ENCODE results near the gene ZDHHC21.
"Not testable (repeated sequence)": the region's sequence is repeated elsewhere in the genome, so short reads cannot be mapped to it uniquely, and the experiment has no call there.

Gene ZDHHC21

GRCh38 chr9:14693251-14693861, at the start of gene ZDHHC21:
TSS of gene ZDHHC21 (minus strand) at chr9:14693432. CDS start at chr9:14674340, 19,092 bp downstream.
- peak; percentile 39 to 58 for DNase-seq

DNA sequence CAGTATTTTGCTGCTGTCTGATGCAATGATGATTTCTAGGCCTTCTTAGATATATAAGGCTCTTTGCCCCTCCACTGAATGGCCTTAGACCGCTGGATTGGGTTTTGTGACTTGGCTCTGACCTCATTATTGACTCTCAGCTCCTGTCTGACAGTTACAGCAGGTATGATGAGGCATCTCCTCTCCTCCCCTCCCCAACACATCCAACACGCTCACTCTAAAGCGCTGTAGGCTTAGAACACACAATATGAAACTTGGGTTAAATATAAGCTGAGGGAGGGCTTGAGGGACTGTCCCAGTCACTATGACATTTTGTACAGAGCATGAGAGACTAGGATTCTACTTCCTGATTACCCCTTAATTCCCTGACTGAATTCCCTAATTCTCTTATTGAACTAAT, 48.1 kb upstream of the ZDHHC21 start:
- no peak for DNase-seq

DNA sequence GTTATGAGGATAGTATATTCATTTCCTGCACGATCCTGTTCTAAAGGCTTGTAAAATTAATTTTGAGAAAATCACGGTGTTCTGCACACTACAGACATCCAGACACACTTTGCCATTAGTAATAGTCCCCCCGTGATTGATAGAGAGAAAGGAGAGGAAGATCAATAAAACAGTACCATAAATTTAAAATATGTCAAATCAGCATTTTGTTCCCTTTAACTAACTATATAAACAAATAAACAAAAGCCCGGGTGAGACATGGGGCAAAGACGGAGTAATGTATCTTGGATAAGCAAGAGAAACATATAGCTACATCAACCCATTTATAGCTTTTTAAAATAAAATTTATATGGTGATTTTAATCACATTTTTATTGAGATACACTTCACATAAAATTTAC, 39.9 kb upstream of the ZDHHC21 start:
- no peak for DNase-seq

DNA sequence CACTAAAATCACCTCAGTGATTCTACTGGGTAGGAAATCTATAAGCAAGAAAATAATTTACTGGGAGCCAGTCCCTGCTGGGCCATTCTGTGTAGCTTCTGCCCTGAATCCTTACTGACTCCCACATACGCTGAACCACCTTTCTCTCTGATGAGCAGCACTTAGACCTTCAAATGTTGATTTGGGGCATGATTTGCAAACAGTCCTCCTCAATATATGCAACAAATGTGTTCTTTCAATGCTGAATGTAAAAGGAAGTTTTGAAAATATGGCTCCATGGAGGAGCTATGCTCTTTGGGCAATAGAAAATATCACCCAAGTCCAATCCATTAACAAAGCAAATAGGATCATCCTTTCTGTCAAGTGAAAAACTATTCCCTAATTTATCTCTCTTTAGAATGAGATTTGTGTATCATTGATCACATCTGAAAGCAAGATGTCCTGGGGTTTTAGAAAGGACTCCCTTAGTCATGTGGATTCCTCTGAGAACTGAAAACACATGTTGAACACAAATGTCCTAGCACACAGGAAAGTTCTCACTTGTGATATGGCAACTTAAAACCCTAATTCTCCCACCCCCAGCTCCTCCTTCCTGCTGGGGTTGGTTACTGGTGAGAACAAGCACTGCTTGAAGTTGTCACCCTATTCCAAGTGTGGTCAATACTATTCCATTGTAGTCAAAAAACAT, 38.2 kb upstream of the ZDHHC21 start:
- no peak for DNase-seq

GRCh38 chr9:14730461-14730898, 37.2 kb upstream of the ZDHHC21 start:
- no peak for DNase-seq

- no peak for DNase-seq
Measured at GRCh38 chr9:14723301-14723700, 30.1 kb upstream of the ZDHHC21 start.

- DNase-seq = no peak
Measured at GRCh38 chr9:14722391-14723035, 29.3 kb upstream of the ZDHHC21 start, which contains the start of gene CER1. TSS of gene CER1 (minus strand) at chr9:14722733. CDS start at chr9:14722672, 61 bp downstream.

GRCh38 chr9:14719231-14719923, 26.1 kb upstream of the ZDHHC21 start:
- no peak for DNase-seq

DNA sequence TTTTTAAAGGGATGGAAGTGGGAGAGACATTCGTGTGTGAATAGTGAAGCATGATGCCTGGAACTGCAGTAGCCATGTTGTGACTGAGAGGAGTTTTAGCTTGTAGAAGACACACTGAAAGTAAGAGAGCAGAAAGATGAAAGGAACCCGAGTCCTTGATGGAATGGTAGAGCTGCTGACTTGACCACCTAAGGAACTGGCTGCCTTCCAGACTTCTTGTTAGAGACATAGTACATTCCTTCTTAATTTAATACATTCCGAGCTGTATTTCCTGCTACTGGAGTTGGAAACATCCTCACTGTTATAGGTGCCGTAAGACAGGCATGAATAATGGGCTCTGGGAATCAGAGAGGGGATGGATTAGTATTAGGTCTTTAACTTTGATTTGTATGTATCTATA, 21.9 kb upstream of the ZDHHC21 start:
- DNase-seq = no peak

DNA sequence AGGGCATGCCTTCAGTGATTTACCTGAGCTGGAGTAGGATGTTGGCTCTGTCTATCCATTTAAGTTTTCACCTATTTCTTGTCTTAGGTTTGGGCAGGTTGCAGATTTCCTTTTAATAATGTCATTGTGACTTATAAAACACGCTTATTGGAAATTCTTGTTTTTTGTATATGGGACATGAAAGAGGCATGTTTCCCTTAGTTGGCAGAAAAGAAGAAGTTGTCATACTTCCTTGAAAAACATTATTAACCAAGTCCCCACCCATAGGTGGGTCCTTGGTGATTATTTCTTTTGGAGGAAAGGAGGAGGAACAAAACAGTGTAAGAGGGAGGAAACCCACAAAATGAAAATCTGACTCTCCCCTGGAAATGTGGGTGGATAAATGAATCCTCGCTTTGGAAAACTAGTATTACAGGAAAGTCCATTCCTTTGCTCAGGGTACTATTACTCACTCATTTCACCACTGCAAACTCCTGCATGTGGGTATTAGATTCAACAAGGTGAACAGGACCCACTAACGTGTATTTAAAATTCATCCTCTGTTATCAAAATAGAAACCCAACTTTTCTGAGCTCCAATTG, 20.0 kb upstream of the ZDHHC21 start:
- DNase-seq = no peak

DNA sequence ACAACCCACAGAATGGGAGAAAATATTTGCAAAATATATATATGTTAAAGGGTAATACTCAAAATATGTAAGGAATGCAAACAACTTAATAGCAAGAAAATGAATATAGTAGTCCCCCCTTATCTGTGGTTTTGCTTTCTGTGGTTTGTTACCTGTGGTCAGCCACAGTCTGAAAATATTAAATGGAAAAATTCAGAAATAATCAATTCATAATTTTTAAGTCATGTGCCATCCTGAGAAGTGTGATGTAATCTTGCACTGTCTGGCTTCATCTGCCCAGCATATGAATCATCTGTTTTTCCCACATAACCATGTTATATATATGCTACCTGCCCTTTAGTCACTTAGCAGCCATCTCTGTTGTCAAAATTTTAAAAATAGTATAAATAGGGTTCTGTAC, 17.6 kb upstream of the ZDHHC21 start:
- no peak for DNase-seq

- no peak for DNase-seq
Measured at GRCh38 chr9:14706530-14707140, 13.4 kb upstream of the ZDHHC21 start.

- DNase-seq = no peak
Measured at GRCh38 chr9:14705079-14705478, 11.8 kb upstream of the ZDHHC21 start.

- DNase-seq = no peak
Measured at GRCh38 chr9:14704281-14704680, 11.0 kb upstream of the ZDHHC21 start.

DNA sequence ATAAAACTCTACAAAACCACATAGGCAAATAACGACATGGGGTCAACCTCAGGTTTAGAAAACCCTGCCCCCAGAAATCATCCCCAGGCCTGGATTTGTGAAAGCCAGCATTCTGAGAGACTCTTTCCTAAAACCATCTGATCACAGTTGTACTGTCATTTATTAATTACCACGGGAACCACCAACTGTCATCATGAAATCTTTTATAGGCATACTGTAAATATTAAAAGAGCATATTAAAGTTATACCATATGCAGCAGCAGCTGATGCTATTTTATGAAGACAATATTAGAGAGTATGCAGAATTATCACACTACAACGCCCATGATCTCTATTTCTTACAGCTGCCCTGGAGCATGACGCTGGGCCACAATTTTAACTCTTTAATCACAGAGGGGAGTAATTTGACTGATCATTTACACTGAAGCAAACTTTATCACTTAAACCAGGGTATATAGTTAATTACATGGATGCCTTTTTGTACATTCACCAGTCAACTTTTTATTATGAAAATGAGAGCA, 9.0 kb upstream of the ZDHHC21 start:
- DNase-seq = no peak

- peak in 1 of 2 donors; percentile 5 for DNase-seq
Measured at GRCh38 chr9:14692470-14693250, 572 bp downstream of the ZDHHC21 start.

GRCh38 chr9:14690948-14691730, 2.1 kb downstream of the ZDHHC21 start:
- no peak for DNase-seq

GRCh38 chr9:14687042-14687719, 6.1 kb downstream of the ZDHHC21 start:
- DNase-seq = no peak

DNA sequence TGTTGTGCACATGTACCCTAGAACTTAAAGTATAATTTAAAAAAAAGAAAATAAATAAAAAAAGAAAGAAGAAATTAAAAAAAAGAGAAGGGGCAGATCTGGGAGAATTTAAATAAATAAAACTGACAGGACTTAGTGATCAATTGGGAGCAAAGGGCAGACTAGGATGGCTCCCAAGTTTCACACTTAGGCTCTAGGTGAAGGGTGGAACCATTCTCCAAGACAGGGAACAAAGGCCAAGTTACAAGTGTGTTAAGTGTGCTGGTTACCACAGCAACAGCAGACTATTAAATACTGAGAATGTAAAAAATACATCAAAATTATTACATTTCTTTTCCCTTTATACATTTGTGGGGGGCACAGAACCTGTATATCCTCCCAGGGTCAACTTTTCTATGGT, 7.1 kb downstream of the ZDHHC21 start:
- DNase-seq = no peak

DNA sequence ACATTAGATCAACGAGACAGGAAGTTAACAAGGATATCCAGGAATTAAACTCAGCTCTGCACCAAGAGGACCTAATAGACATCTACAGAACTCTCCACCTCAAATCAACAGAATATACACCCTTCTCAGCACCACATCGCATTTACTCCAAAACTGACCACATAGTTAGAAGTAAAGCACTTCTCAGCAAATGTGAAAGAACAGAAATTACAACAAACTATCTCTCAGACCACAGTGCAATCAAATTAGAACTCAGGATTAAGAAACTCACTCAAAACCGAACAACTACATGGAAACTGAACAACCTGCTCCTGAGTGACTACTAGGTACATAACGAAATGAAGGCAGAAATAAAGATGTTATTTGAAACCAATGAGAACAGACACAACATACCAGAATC, 10.6 kb downstream of the ZDHHC21 start:
- DNase-seq = not testable (repeated sequence)

Data from CD4-positive, alpha-beta T cell treated with Interferon alpha-2 for 1 hour (primary cell).